ENCODE data around the gene DNAI1.

Gene DNAI1

GRCh38 chr9:34570376-34570775, 111.8 kb downstream of the DNAI1 start:
- Histone ChIP-seq H3K4me3 (no peak overlapping the region), H3K27ac (no peak overlapping the region)
- no peak for TF ChIP-seq CTCF (IDR thresholded peaks at IDR 0.05)
- no peak for DNase-seq (ENCODE audit: low spot score)
